GM12878 (cell line): ENCODE data around the gene HDX. TPM values are rescaled to one million over a fixed set of nuclear protein-coding genes. Genes with fewer than 3 reads are reported as not detected.

Experiments
- ATAC-seq: fragments of 200-7000 bp; cut with Tn5 transposase; 3 replicates; pipeline ENCODE4 v1.9.1; 2020; ENCODE audit warnings: mild to moderate bottlenecking, moderate library complexity
- BruUV-seq: library from RNA; stranded (reverse); fragments of 400-500 nt; replicated peaks from 2 replicates; lab custom pipeline; 2021; lab: Mats Ljungman, UMichigan
- CTCF ChIA-PET: fragments of 300-600 bp; sonication (Branson Sonifier 250); formaldehyde crosslinking; extraction: SDS; loops from one replicate; lab custom pipeline; 2021; ENCODE audit warnings: inconsistent platforms; lab: Yijun Ruan, JAX
- POLR2A ChIA-PET: fragments of 350-600 bp; formaldehyde crosslinking; extraction: SDS; loops from one replicate; lab custom pipeline; 2021; ENCODE audit warnings: inconsistent platforms; lab: Charles Lee
- RAD21 ChIA-PET: fragments of 300-600 bp; sonication (Branson Sonifier 250); formaldehyde crosslinking; loops from one replicate; lab custom pipeline; 2023; ENCODE audit warnings: antibody characterized with exemption; ENCODE audit not compliant: unreplicated experiment; lab: Charles Lee
- SMC1A ChIA-PET: fragments of 300-600 bp; sonication (Branson Sonifier 250); formaldehyde crosslinking; loops from one replicate; lab custom pipeline; 2023; ENCODE audit not compliant: unreplicated experiment, uncharacterized antibody; lab: Charles Lee
- DNase-seq: peaks from one replicate; pipeline ENCODE4 v3.0.0-alpha.2; 2011; ENCODE audit warnings: low read depth, low spot score
- FAIRE-seq: peaks from 3 replicates; lab custom pipeline; 2011; peaks lifted over from hg19 to GRCh38; lab: Jason Lieb, UNC
- H2AFZ ChIP-seq: 2 replicates; pipeline ENCODE4 v1.6.0; 2011; ENCODE audit warnings: low read depth, low read length, control low read depth; ENCODE audit not compliant: control insufficient read depth
- H3K27ac ChIP-seq: 2 replicates; pipeline ENCODE4 v1.5.1; 2011; ENCODE audit warnings: control low read depth; ENCODE audit not compliant: control insufficient read depth, insufficient read depth
- H3K27me3 ChIP-seq, 2 experiments: replicated peaks in 1 of 2; 2 replicates each; pipeline versions ENCODE4 v1.6.0 to v1.6.1; 2011; ENCODE audit warnings: low read length in 1 of 2; ENCODE audit not compliant: control insufficient read depth in 2 of 2, insufficient read depth in 2 of 2
- H3K36me3 ChIP-seq, 2 experiments: 2 replicates each; pipeline ENCODE4 v1.5.1; 2011; ENCODE audit warnings: low read length in 1 of 2; ENCODE audit not compliant: control insufficient read depth in 2 of 2, insufficient read depth in 2 of 2
- H3K4me1 ChIP-seq: 2 replicates; pipeline ENCODE4 v1.6.1; 2011; ENCODE audit warnings: mild to moderate bottlenecking, low read length, moderate library complexity, mixed read lengths; ENCODE audit not compliant: control insufficient read depth, insufficient read depth
- H3K4me2 ChIP-seq: 2 replicates; pipeline ENCODE4 v1.6.0; 2011; ENCODE audit warnings: control low read depth; ENCODE audit not compliant: control insufficient read depth, insufficient read depth
- H3K4me3 ChIP-seq: fragments of 200-600 bp; sonication (generic); 2 replicates; pipeline ENCODE4 v1.5.1; 2016
- H3K79me2 ChIP-seq: 2 replicates; pipeline ENCODE4 v1.6.0; 2011; ENCODE audit warnings: low read length; ENCODE audit not compliant: control insufficient read depth, insufficient read depth
- H3K9ac ChIP-seq: 2 replicates; pipeline ENCODE4 v1.8.0; 2011; ENCODE audit warnings: low read length, control low read depth, mixed read lengths; ENCODE audit not compliant: control insufficient read depth, insufficient read depth
- H3K9me3 ChIP-seq: replicated peaks from 3 replicates; pipeline ENCODE4 v1.5.1; 2011; ENCODE audit warnings: mild to moderate bottlenecking, low read length; ENCODE audit not compliant: control insufficient read depth, insufficient read depth
- H4K20me1 ChIP-seq: 2 replicates; pipeline ENCODE4 v1.6.0; 2011; ENCODE audit not compliant: control insufficient read depth, insufficient read depth
- CBX5 ChIP-seq: sonication (generic); IDR thresholded peaks from 2 replicates; pipeline ENCODE4 v1.6.1; 2016; ENCODE audit warnings: low read depth, moderate library complexity, mild to moderate bottlenecking, inconsistent platforms
- ESRRA ChIP-seq: IDR thresholded peaks from 2 replicates; pipeline ENCODE4 v1.6.1; 2012; ENCODE audit warnings: mild to moderate bottlenecking, low read length, improper control_type of control experiment
- SPI1 ChIP-seq: IDR thresholded peaks from 2 replicates; pipeline ENCODE4 v1.6.1; 2011; ENCODE audit warnings: low read depth, mild to moderate bottlenecking, low read length, moderate library complexity, borderline replicate concordance; ENCODE audit not compliant: insufficient read depth
- STAT1 ChIP-seq: fragments of 450-650 bp; conservative IDR thresholded peaks from 2 replicates; pipeline ENCODE4 v1.6.1; 2014; ENCODE audit warnings: antibody characterized with exemption, mild to moderate bottlenecking
- USF1 ChIP-seq: IDR thresholded peaks from 2 replicates; pipeline ENCODE4 v1.6.1; 2011; ENCODE audit warnings: borderline replicate concordance, low read depth, mild to moderate bottlenecking, moderate library complexity, mixed read lengths, low read length; ENCODE audit not compliant: insufficient read depth; ENCODE audit errors: extremely low read length
- WRNIP1 ChIP-seq: IDR thresholded peaks from 2 replicates; pipeline ENCODE4 v1.6.1; 2011; ENCODE audit warnings: low read depth, low read length, improper control_type of control experiment, borderline replicate concordance
- ZBED1 ChIP-seq: IDR thresholded peaks from 2 replicates; pipeline ENCODE4 v1.6.1; 2016; ENCODE audit warnings: borderline replicate concordance
- ZNF217 ChIP-seq: fragments of 450-650 bp; IDR thresholded peaks from 2 replicates; pipeline ENCODE4 v1.6.1; 2017; ENCODE audit warnings: antibody characterized with exemption, mild to moderate bottlenecking
- ZSCAN29 ChIP-seq: fragments of 450-650 bp; IDR thresholded peaks from 2 replicates; pipeline ENCODE4 v1.6.1; 2017; ENCODE audit warnings: mild to moderate bottlenecking, moderate library complexity
- WGBS: methylation state at CpG from one replicate; pipeline ENCODE4 v1.1.6; 2016; ENCODE audit warnings: low lambda C conversion rate; ENCODE audit not compliant: insufficient replicate concordance, insufficient coverage; ENCODE audit errors: missing lambda C conversion rate; 5-methylcytosine and 5-hydroxymethylcytosine counted together
- in situ Hi-C: fragments of 300-500 bp; cut with MboI; formaldehyde crosslinking; loops from 9 replicates; pipeline ENCODE4 v1.14.3; 2018; ENCODE audit warnings: mixed read lengths
- intact Hi-C: fragments of 100-400 bp; cut with micrococcal nuclease; formaldehyde crosslinking; loops from one replicate; pipeline ENCODE4 v1.14.2; 2022; ENCODE audit not compliant: unreplicated experiment
- polyA plus RNA-seq, 11 experiments: library from polyadenylated mRNA; depleted of rRNA in 4 of 11; unstranded in 6 of 11; stranded (reverse) in 5 of 11; fragments of >200 nt; fragmentation: Nextera tagmentation in 4 of 11; fragmentation: Illumina TruSeq in 1 of 11; extraction: Ambion mirVana in 4 of 11; extraction: Trizol in 1 of 11; gene quantifications; 1 replicate in 1 of 11; 2 replicates in 10 of 11; pipeline versions ENCODE4 v1.2.1 to v1.2.3, GENCODE V29; 2011 to 2016; ENCODE audit warnings: inconsistent platforms in 2 of 11, missing spikeins in 2 of 11, low read depth in 1 of 11
- total RNA-seq, 4 experiments: library from RNA; depleted of rRNA in 3 of 4; stranded (reverse); fragments of >200 nt in 3 of 4; fragmentation: Illumina TruSeq in 1 of 4; extraction: Trizol in 1 of 4; gene quantifications; 2 replicates each; pipeline versions ENCODE4 v1.2.1 to v1.2.3, GENCODE V29; 2013 to 2021
- TF ChIP-seq, protein P1 (sequence below): fragments of 450-650 bp; formaldehyde crosslinking; IDR thresholded peaks from 2 replicates; pipeline ENCODE4 v1.4.0; 2022; ENCODE audit warnings: mild to moderate bottlenecking, moderate library complexity
- TF ChIP-seq, protein P2 (sequence below): IDR thresholded peaks from 2 replicates; pipeline ENCODE4 v1.6.1; 2011; ENCODE audit warnings: mild to moderate bottlenecking, low read depth, low read length, moderate library complexity; ENCODE audit not compliant: insufficient replicate concordance
- TF ChIP-seq, protein P3 (sequence below): fragments of 450-650 bp; conservative IDR thresholded peaks from 2 replicates; pipeline ENCODE4 v1.6.1; 2017; ENCODE audit warnings: mild to moderate bottlenecking, moderate library complexity

The HDX gene
- total and polyA plus RNA-seq, 10 of the 15 experiments (the other 5 are each of a cell fraction or from before 2014, with no cell fraction given), result 2.9 to 8.6 (median 6.3) TPM; not detected in 1

- BruUV-seq, result no TSS peak
Observed at GRCh38 chrX:84441143-84441542, 61.1 kb downstream of the HDX start.

More at GRCh38 chrX:84441143-84441542, 61.1 kb downstream of the HDX start:
- no peak overlapping the region for H3K4me3 ChIP-seq
- SMC1A ChIA-PET, result no interaction called here
- no peaks in the 10 kb centered on the region for H3K36me3 ChIP-seq
- WGBS, result 44% methylated on average over 1 of the region's 1 CpG
- RAD21 ChIA-PET, result no interaction called here
- intact Hi-C loops, result no loop called here
- no peaks in the 10 kb centered on the region for H3K27me3 ChIP-seq
- H3K27ac ChIP-seq, result no peak overlapping the region
- CTCF ChIA-PET, result no interaction called here
- no peaks in the 10 kb centered on the region for H4K20me1 ChIP-seq
- POLR2A ChIA-PET, result no interaction called here
- no peak for DNase-seq
- H3K9me3 ChIP-seq, result no peaks in the 10 kb centered on the region; the same call in 2 of the 3 replicates
- no peak for FAIRE-seq
- no peaks in the 10 kb centered on the region for H3K4me1 ChIP-seq
- TF ChIP-seq ZNF217, result no peak
- TF ChIP-seq, protein P1, sequence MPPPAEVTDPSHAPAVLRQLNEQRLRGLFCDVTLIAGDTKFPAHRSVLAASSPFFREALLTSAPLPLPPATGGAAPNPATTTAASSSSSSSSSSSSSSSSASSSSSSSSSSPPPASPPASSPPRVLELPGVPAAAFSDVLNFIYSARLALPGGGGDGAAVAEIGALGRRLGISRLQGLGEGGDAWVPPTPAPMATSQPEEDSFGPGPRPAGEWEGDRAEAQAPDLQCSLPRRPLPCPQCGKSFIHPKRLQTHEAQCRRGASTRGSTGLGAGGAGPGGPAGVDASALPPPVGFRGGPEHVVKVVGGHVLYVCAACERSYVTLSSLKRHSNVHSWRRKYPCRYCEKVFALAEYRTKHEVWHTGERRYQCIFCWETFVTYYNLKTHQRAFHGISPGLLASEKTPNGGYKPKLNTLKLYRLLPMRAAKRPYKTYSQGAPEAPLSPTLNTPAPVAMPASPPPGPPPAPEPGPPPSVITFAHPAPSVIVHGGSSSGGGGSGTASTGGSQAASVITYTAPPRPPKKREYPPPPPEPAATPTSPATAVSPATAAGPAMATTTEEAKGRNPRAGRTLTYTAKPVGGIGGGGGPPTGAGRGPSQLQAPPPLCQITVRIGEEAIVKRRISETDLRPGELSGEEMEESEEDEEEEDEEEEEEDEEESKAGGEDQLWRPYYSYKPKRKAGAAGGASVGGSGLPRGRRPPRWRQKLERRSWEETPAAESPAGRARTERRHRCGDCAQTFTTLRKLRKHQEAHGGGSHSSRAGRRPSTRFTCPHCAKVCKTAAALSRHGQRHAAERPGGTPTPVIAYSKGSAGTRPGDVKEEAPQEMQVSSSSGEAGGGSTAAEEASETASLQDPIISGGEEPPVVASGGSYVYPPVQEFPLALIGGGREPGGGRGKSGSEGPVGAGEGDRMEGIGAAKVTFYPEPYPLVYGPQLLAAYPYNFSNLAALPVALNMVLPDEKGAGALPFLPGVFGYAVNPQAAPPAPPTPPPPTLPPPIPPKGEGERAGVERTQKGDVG (CRISPR knock-in tag), result no peak
- no peak for TF ChIP-seq ZBED1
- no peak for TF ChIP-seq SPI1
- no peak for TF ChIP-seq WRNIP1
- no peak for TF ChIP-seq CBX5
- TF ChIP-seq USF1, result no peak
- TF ChIP-seq, protein P2, sequence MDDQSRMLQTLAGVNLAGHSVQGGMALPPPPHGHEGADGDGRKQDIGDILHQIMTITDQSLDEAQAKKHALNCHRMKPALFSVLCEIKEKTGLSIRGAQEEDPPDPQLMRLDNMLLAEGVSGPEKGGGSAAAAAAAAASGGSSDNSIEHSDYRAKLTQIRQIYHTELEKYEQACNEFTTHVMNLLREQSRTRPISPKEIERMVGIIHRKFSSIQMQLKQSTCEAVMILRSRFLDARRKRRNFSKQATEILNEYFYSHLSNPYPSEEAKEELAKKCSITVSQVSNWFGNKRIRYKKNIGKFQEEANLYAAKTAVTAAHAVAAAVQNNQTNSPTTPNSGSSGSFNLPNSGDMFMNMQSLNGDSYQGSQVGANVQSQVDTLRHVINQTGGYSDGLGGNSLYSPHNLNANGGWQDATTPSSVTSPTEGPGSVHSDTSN, result no peak
- TF ChIP-seq ESRRA, result no peak
- TF ChIP-seq, protein P3, sequence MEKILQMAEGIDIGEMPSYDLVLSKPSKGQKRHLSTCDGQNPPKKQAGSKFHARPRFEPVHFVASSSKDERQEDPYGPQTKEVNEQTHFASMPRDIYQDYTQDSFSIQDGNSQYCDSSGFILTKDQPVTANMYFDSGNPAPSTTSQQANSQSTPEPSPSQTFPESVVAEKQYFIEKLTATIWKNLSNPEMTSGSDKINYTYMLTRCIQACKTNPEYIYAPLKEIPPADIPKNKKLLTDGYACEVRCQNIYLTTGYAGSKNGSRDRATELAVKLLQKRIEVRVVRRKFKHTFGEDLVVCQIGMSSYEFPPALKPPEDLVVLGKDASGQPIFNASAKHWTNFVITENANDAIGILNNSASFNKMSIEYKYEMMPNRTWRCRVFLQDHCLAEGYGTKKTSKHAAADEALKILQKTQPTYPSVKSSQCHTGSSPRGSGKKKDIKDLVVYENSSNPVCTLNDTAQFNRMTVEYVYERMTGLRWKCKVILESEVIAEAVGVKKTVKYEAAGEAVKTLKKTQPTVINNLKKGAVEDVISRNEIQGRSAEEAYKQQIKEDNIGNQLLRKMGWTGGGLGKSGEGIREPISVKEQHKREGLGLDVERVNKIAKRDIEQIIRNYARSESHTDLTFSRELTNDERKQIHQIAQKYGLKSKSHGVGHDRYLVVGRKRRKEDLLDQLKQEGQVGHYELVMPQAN, result no peak
- TF ChIP-seq STAT1, result no peak
- no peak for TF ChIP-seq ZSCAN29
- H3K79me2 ChIP-seq, result no peaks in the 10 kb centered on the region
- no peak overlapping the region for H3K9ac ChIP-seq
- H3K4me2 ChIP-seq, result no peak overlapping the region
- ATAC-seq, result no peak
- in situ Hi-C loops, result no loop called here
- H2AFZ ChIP-seq, result no peak overlapping the region
